IMR-90 (cell line): ENCODE data around the gene STARD13. TPM values are rescaled to one million over a fixed set of nuclear protein-coding genes. Genes with fewer than 3 reads are reported as not detected.

Experiments
- ATAC-seq: fragments of 200-7000 bp; cut with Tn5 transposase; 2 replicates; pipeline ENCODE4 v1.9.1; 2020; ENCODE audit warnings: low read depth, mild to moderate bottlenecking, moderate library complexity
- BruUV-seq: library from RNA; stranded (reverse); fragments of 400-500 nt; replicated peaks from 2 replicates; lab custom pipeline; 2021; lab: Mats Ljungman, UMichigan
- CTCF ChIA-PET: fragments of 300-600 bp; formaldehyde crosslinking; extraction: SDS; loops from one replicate; lab custom pipeline; 2021; ENCODE audit warnings: antibody characterized with exemption; lab: Yijun Ruan, JAX
- POLR2A ChIA-PET: fragments of 300-600 bp; sonication (Branson Sonifier 250); formaldehyde crosslinking; loops from one replicate; lab custom pipeline; 2022; ENCODE audit warnings: antibody characterized with exemption; ENCODE audit not compliant: unreplicated experiment; lab: Charles Lee
- DNase-seq: peaks from one replicate; pipeline ENCODE4 v3.0.0; 2013
- H2AFZ ChIP-seq: replicated peaks from 2 replicates; pipeline ENCODE3; 2013; ENCODE audit warnings: low read length, mild to moderate bottlenecking; ENCODE audit not compliant: poor library complexity
- H2AK5ac ChIP-seq: 2 replicates; pipeline ENCODE4 v1.6.1; 2013; ENCODE audit warnings: low read depth, low read length, inconsistent platforms
- H2AK9ac ChIP-seq: replicated peaks from 2 replicates; pipeline ENCODE3; 2013; ENCODE audit warnings: mild to moderate bottlenecking, low read depth, low read length, moderate library complexity; ENCODE audit not compliant: poor library complexity
- H2BK120ac ChIP-seq: 2 replicates; pipeline ENCODE4 v1.6.1; 2013; ENCODE audit warnings: low read depth, low read length, inconsistent platforms
- H2BK15ac ChIP-seq: 3 replicates; pipeline ENCODE4 v1.6.1; 2013; ENCODE audit warnings: low read depth, low read length, inconsistent platforms
- H2BK20ac ChIP-seq: 2 replicates; pipeline ENCODE4 v1.6.1; 2013; ENCODE audit warnings: low read depth, mild to moderate bottlenecking, inconsistent platforms, low read length, moderate library complexity
- H2BK5ac ChIP-seq: 2 replicates; pipeline ENCODE4 v1.6.1; 2013; ENCODE audit warnings: mild to moderate bottlenecking, low read depth, low read length, inconsistent platforms; ENCODE audit not compliant: poor library complexity, severe bottlenecking
- H3K14ac ChIP-seq: replicated peaks from 2 replicates; pipeline ENCODE4 v1.6.1; 2013; ENCODE audit warnings: low read depth, low read length, inconsistent platforms
- H3K18ac ChIP-seq: 2 replicates; pipeline ENCODE4 v1.6.1; 2013; ENCODE audit warnings: low read depth, low read length, control low read depth
- H3K23ac ChIP-seq: 2 replicates; pipeline ENCODE4 v1.6.1; 2013; ENCODE audit warnings: low read depth, low read length, inconsistent platforms
- H3K27ac ChIP-seq: 2 replicates; pipeline ENCODE4 v1.5.1; 2013; ENCODE audit warnings: mild to moderate bottlenecking, control low read depth, low read length; ENCODE audit not compliant: insufficient read depth
- H3K27me3 ChIP-seq: 2 replicates; pipeline ENCODE4 v1.6.1; 2013; ENCODE audit warnings: low read length; ENCODE audit not compliant: control insufficient read depth, insufficient read depth
- H3K36me3 ChIP-seq: 2 replicates; pipeline ENCODE4 v1.6.1; 2013; ENCODE audit warnings: low read length, mixed read lengths; ENCODE audit not compliant: control insufficient read depth, insufficient read depth
- H3K4ac ChIP-seq: 2 replicates; pipeline ENCODE4 v1.6.1; 2013; ENCODE audit warnings: low read depth, low read length, inconsistent platforms
- H3K4me1 ChIP-seq: 2 replicates; pipeline ENCODE4 v1.6.1; 2013; ENCODE audit warnings: low read length, mixed read lengths; ENCODE audit not compliant: control insufficient read depth, insufficient read depth
- H3K4me2 ChIP-seq: 2 replicates; pipeline ENCODE4 v1.6.1; 2013; ENCODE audit warnings: low read depth, mild to moderate bottlenecking, control low read depth, low read length, moderate library complexity
- H3K4me3 ChIP-seq: 2 replicates; pipeline ENCODE4 v1.5.1; 2013; ENCODE audit warnings: low read depth, mild to moderate bottlenecking, control low read depth, low read length, moderate library complexity; ENCODE audit not compliant: insufficient read depth
- H3K56ac ChIP-seq: 2 replicates; pipeline ENCODE4 v1.6.1; 2013; ENCODE audit warnings: low read length, inconsistent platforms; ENCODE audit not compliant: insufficient read depth; ENCODE audit errors: extremely low read depth
- H3K79me1 ChIP-seq, 2 experiments: 2 replicates each; pipeline ENCODE4 v1.6.1; 2013; ENCODE audit warnings: low read length in 2 of 2, inconsistent platforms in 1 of 2, low read depth in 1 of 2
- H3K9ac ChIP-seq: 2 replicates; pipeline ENCODE4 v1.6.1; 2013; ENCODE audit warnings: low read depth, low read length, control low read depth
- H3K9me1 ChIP-seq: 2 replicates; pipeline ENCODE4 v1.6.1; 2013; ENCODE audit warnings: low read length, inconsistent platforms; ENCODE audit not compliant: insufficient read depth
- H3K9me3 ChIP-seq: 2 replicates; pipeline ENCODE4 v1.6.1; 2013; ENCODE audit warnings: low read length; ENCODE audit not compliant: control insufficient read depth, insufficient read depth
- H4K20me1 ChIP-seq: 2 replicates; pipeline ENCODE4 v1.6.1; 2013; ENCODE audit warnings: low read length, inconsistent platforms; ENCODE audit not compliant: insufficient read depth
- H4K5ac ChIP-seq: 2 replicates; pipeline ENCODE4 v1.6.1; 2013; ENCODE audit warnings: mild to moderate bottlenecking, low read depth, low read length, control low read depth
- H4K8ac ChIP-seq, 2 experiments: 2 replicates each; pipeline ENCODE4 v1.6.1; 2013; ENCODE audit warnings: low read depth in 2 of 2, low read length in 2 of 2, control low read depth in 1 of 2, inconsistent platforms in 1 of 2
- H4K91ac ChIP-seq: 2 replicates; pipeline ENCODE4 v1.6.1; 2013; ENCODE audit warnings: low read depth, low read length, inconsistent platforms; ENCODE audit not compliant: insufficient read depth
- BHLHE40 ChIP-seq: fragments of 150-350 bp; IDR thresholded peaks from 2 replicates; pipeline ENCODE4 v1.6.1; 2016; ENCODE audit warnings: mild to moderate bottlenecking, low read depth, low read length
- CEBPB ChIP-seq: IDR thresholded peaks from 2 replicates; pipeline ENCODE4 v1.6.1; 2012; ENCODE audit warnings: low read depth, low read length, improper control_type of control experiment
- CHD1 ChIP-seq: IDR thresholded peaks from 2 replicates; pipeline ENCODE4 v1.6.1; 2012; ENCODE audit warnings: low read depth, low read length, improper control_type of control experiment
- CTCF ChIP-seq: conservative IDR thresholded peaks from 2 replicates; pipeline ENCODE4 v1.5.1; 2012; ENCODE audit warnings: mild to moderate bottlenecking, low read depth, low read length, improper control_type of control experiment
- ELK1 ChIP-seq: fragments of 150-350 bp; IDR thresholded peaks from 2 replicates; pipeline ENCODE4 v1.6.1; 2016; ENCODE audit warnings: low read depth, mild to moderate bottlenecking, low read length, moderate library complexity, borderline replicate concordance
- FOS ChIP-seq: fragments of 150-350 bp; IDR thresholded peaks from 2 replicates; pipeline ENCODE4 v1.6.1; 2016; ENCODE audit warnings: low read depth, low read length
- MAFK ChIP-seq: IDR thresholded peaks from 2 replicates; pipeline ENCODE4 v1.6.1; 2012; ENCODE audit warnings: low read depth, low read length, improper control_type of control experiment
- MAZ ChIP-seq: IDR thresholded peaks from 2 replicates; pipeline ENCODE4 v1.6.1; 2012; ENCODE audit warnings: low read depth, mild to moderate bottlenecking, low read length, improper control_type of control experiment, moderate library complexity, borderline replicate concordance
- MXI1 ChIP-seq: IDR thresholded peaks from 2 replicates; pipeline ENCODE4 v1.6.1; 2012; ENCODE audit warnings: low read depth, mild to moderate bottlenecking, low read length, moderate library complexity, borderline replicate concordance
- NFE2L2 ChIP-seq: fragments of 150-350 bp; IDR thresholded peaks from 2 replicates; pipeline ENCODE4 v1.6.1; 2016; ENCODE audit warnings: low read depth, mild to moderate bottlenecking, low read length
- POLR2A ChIP-seq: IDR thresholded peaks from 2 replicates; pipeline ENCODE4 v1.6.1; 2012; ENCODE audit warnings: mild to moderate bottlenecking, low read depth, low read length
- RAD21 ChIP-seq: IDR thresholded peaks from 2 replicates; pipeline ENCODE4 v1.6.1; 2012; ENCODE audit warnings: low read length, improper control_type of control experiment
- RCOR1 ChIP-seq: IDR thresholded peaks from 2 replicates; pipeline ENCODE4 v1.6.1; 2012; ENCODE audit warnings: mild to moderate bottlenecking, low read length, improper control_type of control experiment; ENCODE audit not compliant: insufficient replicate concordance
- RFX5 ChIP-seq: IDR thresholded peaks from 2 replicates; pipeline ENCODE4 v1.8.0; 2012; ENCODE audit warnings: low read depth, mild to moderate bottlenecking, low read length, moderate library complexity
- SMC3 ChIP-seq: fragments of 150-350 bp; IDR thresholded peaks from 2 replicates; pipeline ENCODE4 v1.6.1; 2016; ENCODE audit warnings: low read depth, mild to moderate bottlenecking, antibody characterized with exemption, low read length, moderate library complexity
- USF2 ChIP-seq: fragments of 150-350 bp; IDR thresholded peaks from 2 replicates; pipeline ENCODE4 v1.6.1; 2017; ENCODE audit warnings: mild to moderate bottlenecking, antibody characterized with exemption, low read length, low read depth
- WGBS, 2 experiments: methylation state at CpG; one replicate each; pipeline versions ENCODE4 v1.1.5 to v1.1.7; 2013; ENCODE audit warnings: missing lambda C conversion rate in 2 of 2; ENCODE audit not compliant: insufficient read length in 1 of 2; ENCODE audit errors: extremely low coverage in 2 of 2; 5-methylcytosine and 5-hydroxymethylcytosine counted together
- dilution Hi-C: fragments of 300-500 bp; cut with HindIII; formaldehyde crosslinking; loops from one replicate; pipeline ENCODE4 v1.14.3; 2018; ENCODE audit warnings: low sequenced_read_pairs; ENCODE audit not compliant: unreplicated experiment
- in situ Hi-C: fragments of 300-500 bp; cut with MboI; formaldehyde crosslinking; loops from 3 replicates; pipeline ENCODE4 v1.14.3; 2019; ENCODE audit warnings: low sequenced_read_pairs, inconsistent platforms, mixed read lengths
- intact Hi-C: fragments of 100-400 bp; cut with micrococcal nuclease; formaldehyde crosslinking; loops from 2 replicates; pipeline ENCODE4 v1.10.0; 2022
- polyA plus RNA-seq, 3 experiments: library from polyadenylated mRNA; depleted of rRNA; stranded (reverse); fragments of >200 nt; gene quantifications; 2 replicates each; pipeline ENCODE4 v1.2.3, GENCODE V29; 2012; ENCODE audit warnings: low replicate concordance in 1 of 3
- total RNA-seq: library from RNA; depleted of rRNA; stranded (reverse); fragments of >200 nt; gene quantifications from 2 replicates; pipeline ENCODE4 v1.2.3, GENCODE V29; 2012

STARD13 gene
- total and polyA plus RNA-seq, 2 of the 4 experiments (the other 2 are of a cell fraction): 23.6 to 46.6 TPM

- POLR2A ChIA-PET: no interaction called here
- in situ Hi-C loops: no loop called here
These were observed 121.2 kb downstream of the STARD13 start for GRCh38 chr13:33164331-33164730.

More at GRCh38 chr13:33164331-33164730, 121.2 kb downstream of the STARD13 start:
- H3K4ac ChIP-seq: no peak overlapping the region
- peaks cover 10% of the 10 kb centered on the region for H3K4me1 ChIP-seq
- no peak overlapping the region for H3K14ac ChIP-seq
- no peak overlapping the region for H4K5ac ChIP-seq
- DNase-seq: no peak
- no peak overlapping the region for H2BK120ac ChIP-seq
- no TSS peak for BruUV-seq
- no peak overlapping the region for H4K91ac ChIP-seq
- H3K27me3 ChIP-seq: no peaks in the 10 kb centered on the region
- no peak overlapping the region for H3K4me3 ChIP-seq
- peaks cover 46 to 52% of the 10 kb centered on the region in 2 experiments for H3K79me1 ChIP-seq
- peaks cover 39% of the 10 kb centered on the region for H3K36me3 ChIP-seq
- no peak overlapping the region for H3K56ac ChIP-seq
- no peak overlapping the region for H2BK5ac ChIP-seq
- H4K8ac ChIP-seq: no peak overlapping the region
- WGBS, 2 experiments: no CpG with 5 or more reads among the region's 2 CpGs
- no peak overlapping the region for H3K9ac ChIP-seq
- H4K20me1 ChIP-seq: peaks cover 7% of the 10 kb centered on the region
- H3K4me2 ChIP-seq: no peak overlapping the region
- no peak overlapping the region for H2BK15ac ChIP-seq
- peaks cover 17% of the 10 kb centered on the region for H3K9me1 ChIP-seq
- no peak overlapping the region for H2BK20ac ChIP-seq
- H3K23ac ChIP-seq: no peak overlapping the region
- peaks cover 4% of the 10 kb centered on the region; the same call in 1 of the 2 replicates for H3K9me3 ChIP-seq
- intact Hi-C loops (no loop called here), dilution Hi-C loops (no loop called here)
- no peak overlapping the region for H2AK9ac ChIP-seq
- CTCF ChIA-PET: no interaction called here
- no peak overlapping the region for H2AFZ ChIP-seq
- H3K18ac ChIP-seq: no peak overlapping the region
- TF ChIP-seq MXI1 (no peak), CHD1 (no peak), SMC3 (no peak), BHLHE40 (no peak), CEBPB (no peak), MAZ (no peak), RFX5 (no peak), POLR2A (no peak), USF2 (no peak), RCOR1 (no peak), NFE2L2 (no peak), FOS (no peak), MAFK (no peak), ELK1 (no peak), CTCF (no peak), RAD21 (no peak)
- H2AK5ac ChIP-seq: no peak overlapping the region
- no peak overlapping the region for H3K27ac ChIP-seq
- ATAC-seq: no peak
